K562 (cell line): ENCODE data around the gene ZYG11A. TPM values are rescaled to one million over a fixed set of nuclear protein-coding genes. Genes with fewer than 3 reads are reported as not detected.

Experiments
- ATAC-seq: fragments of 200-7000 bp; cut with Tn5 transposase; 3 replicates; pipeline ENCODE4 v1.9.1; 2020; ENCODE audit warnings: moderate library complexity
- BruUV-seq: library from RNA; stranded (reverse); fragments of 400-500 nt; replicated peaks from 2 replicates; lab custom pipeline; 2021; lab: Mats Ljungman, UMichigan
- CTCF ChIA-PET: fragments of 300-600 bp; formaldehyde crosslinking; extraction: SDS; loops from one replicate; lab custom pipeline; 2021; ENCODE audit warnings: low intra/inter-chr PET ratio; lab: Yijun Ruan, JAX
- POLR2A ChIA-PET: fragments of 300-600, 350-650 bp; sonication (Branson Sonifier 250); formaldehyde crosslinking; extraction: SDS; loops from one replicate; lab custom pipeline; 2021; ENCODE audit warnings: antibody characterized with exemption, inconsistent platforms; lab: Yijun Ruan, JAX
- DNase-seq, 4 experiments: peaks; one replicate each; pipeline versions ENCODE4 v3.0.0 to v3.0.0-alpha.2; 2011 to 2018; ENCODE audit warnings: low spot score in 3 of 4, mixed read lengths in 3 of 4; ENCODE audit errors: extremely low read depth in 1 of 4
- FAIRE-seq: peaks from 2 replicates; lab custom pipeline; 2011; peaks lifted over from hg19 to GRCh38; lab: Jason Lieb, UNC
- H2AFZ ChIP-seq: 2 replicates; pipeline ENCODE4 v1.6.0; 2011; ENCODE audit warnings: low read depth, low read length, control low read depth, inconsistent platforms
- H3K27ac ChIP-seq: fragments of 200-600 bp; 3 replicates; pipeline ENCODE4 v1.8.0; 2011; ENCODE audit warnings: low read depth, mild to moderate bottlenecking, control low read depth, inconsistent platforms, low read length, moderate library complexity, mixed read lengths; ENCODE audit errors: extremely low read depth
- H3K27me3 ChIP-seq, 2 experiments: fragments of 300-600 bp in 1 of 2; 2 replicates in 1 of 2; 3 replicates in 1 of 2; pipeline versions ENCODE4 v1.6.0 to v1.8.0; 2011; ENCODE audit warnings: inconsistent platforms in 2 of 2, low read length in 2 of 2, mild to moderate bottlenecking in 1 of 2, mixed read lengths in 1 of 2, moderate library complexity in 1 of 2; ENCODE audit not compliant: control insufficient read depth in 2 of 2, insufficient read depth in 2 of 2
- H3K36me3 ChIP-seq: fragments of 300-600 bp; 3 replicates; pipeline ENCODE4 v1.8.0; 2011; ENCODE audit warnings: mild to moderate bottlenecking, low read length, inconsistent platforms; ENCODE audit not compliant: control insufficient read depth, insufficient read depth
- H3K4me1 ChIP-seq, 2 experiments: fragments of 200-600 bp in 1 of 2; replicated peaks in 1 of 2; 2 replicates in 1 of 2; 3 replicates in 1 of 2; pipeline versions ENCODE4 v1.5.1 to v1.8.0; 2011; ENCODE audit warnings: inconsistent platforms in 2 of 2, low read length in 2 of 2, mild to moderate bottlenecking in 1 of 2, mixed read lengths in 1 of 2, moderate library complexity in 1 of 2; ENCODE audit not compliant: control insufficient read depth in 2 of 2, insufficient read depth in 2 of 2
- H3K4me2 ChIP-seq: 2 replicates; pipeline ENCODE4 v1.6.1; 2011; ENCODE audit warnings: low read length, control low read depth, inconsistent platforms, mixed read lengths; ENCODE audit not compliant: insufficient read depth
- H3K4me3 ChIP-seq: fragments of 200-600 bp; sonication (generic), shearing (Covaris generic); 2 replicates; pipeline ENCODE4 v1.5.1; 2016; ENCODE audit warnings: control low read depth, inconsistent platforms
- H3K79me2 ChIP-seq: fragments of 200-600 bp; 3 replicates; pipeline ENCODE4 v1.8.0; 2011; ENCODE audit warnings: low read length, inconsistent platforms; ENCODE audit not compliant: control insufficient read depth, insufficient read depth
- H3K9ac ChIP-seq, 2 experiments: 2 replicates each; pipeline versions ENCODE4 v1.6.0 to v1.6.1; 2011; ENCODE audit warnings: low read depth in 2 of 2, low read length in 2 of 2, control low read depth in 1 of 2, inconsistent platforms in 1 of 2, mild to moderate bottlenecking in 1 of 2, mixed read lengths in 1 of 2; ENCODE audit not compliant: insufficient read depth in 1 of 2
- H3K9me1 ChIP-seq: one replicate; pipeline ENCODE4 v1.6.0; 2011; ENCODE audit warnings: inconsistent platforms, mild to moderate bottlenecking, low read length, moderate library complexity; ENCODE audit not compliant: control insufficient read depth, insufficient read depth
- H3K9me3 ChIP-seq: replicated peaks from 2 replicates; pipeline ENCODE4 v1.5.1; 2011; ENCODE audit warnings: low read depth, low read length, inconsistent platforms; ENCODE audit not compliant: control insufficient read depth, insufficient read depth
- H4K20me1 ChIP-seq: replicated peaks from 2 replicates; pipeline ENCODE4 v1.6.1; 2011; ENCODE audit warnings: low read length, inconsistent platforms, mixed read lengths; ENCODE audit not compliant: control insufficient read depth, insufficient read depth
- MYNN ChIP-seq, 2 experiments: sonication (generic); formaldehyde crosslinking in 1 of 2; IDR thresholded peaks; 2 replicates each; pipeline versions ENCODE4 v1.5.0 to v1.6.1; 2016 to 2020; ENCODE audit warnings: antibody characterized with exemption in 1 of 2, missing genetic modification reagents in 1 of 2
- PHF8 ChIP-seq: fragments of 200-600 bp; sonication (generic); IDR thresholded peaks from 2 replicates; pipeline ENCODE4 v1.6.1; 2012; ENCODE audit warnings: mixed run types, mild to moderate bottlenecking, inconsistent platforms, low read length, moderate library complexity, borderline replicate concordance
- PRMT5 ChIP-seq: sonication (generic); formaldehyde crosslinking; IDR thresholded peaks from 2 replicates; pipeline ENCODE4 v1.5.0; 2020; ENCODE audit warnings: missing genetic modification reagents
- ZNF143 ChIP-seq: sonication (generic); formaldehyde crosslinking; IDR thresholded peaks from 2 replicates; pipeline ENCODE4 v1.9.0; 2022; ENCODE audit warnings: mild to moderate bottlenecking, missing genetic modification reagents
- ZNF41 ChIP-seq: fragments of 250-450 bp; sonication (Bioruptor Pico); conservative IDR thresholded peaks from 2 replicates; pipeline ENCODE4 v1.4.0; 2020; ENCODE audit warnings: mild to moderate bottlenecking
- WGBS: fragments of 100-300 bp; shearing (Covaris generic); methylation state at CpG from one replicate; pipeline ENCODE4 v1.1.6; 2016; ENCODE audit warnings: low coverage, mixed read lengths; ENCODE audit not compliant: insufficient coverage; ENCODE audit errors: missing lambda C conversion rate; 5-methylcytosine and 5-hydroxymethylcytosine counted together
- in situ Hi-C: fragments of 300-500 bp; cut with MboI; formaldehyde crosslinking; loops from 4 replicates; pipeline ENCODE4 v1.15.0; 2018; ENCODE audit warnings: inconsistent platforms, mixed read lengths
- intact Hi-C: fragments of 100-400 bp; cut with micrococcal nuclease; formaldehyde crosslinking; loops from 2 replicates; pipeline ENCODE4 v1.14.2; 2022
- polyA plus RNA-seq, 8 experiments: library from polyadenylated mRNA; depleted of rRNA in 4 of 8; stranded (reverse) in 5 of 8; unstranded in 3 of 8; fragments of >200 nt; fragmentation: Nextera tagmentation in 2 of 8; fragmentation: Illumina TruSeq in 1 of 8; extraction: Ambion mirVana in 2 of 8; extraction: Trizol in 1 of 8; gene quantifications; 2 replicates each; pipeline versions ENCODE4 v1.2.1 to v1.2.3, GENCODE V29; 2011 to 2014; ENCODE audit warnings: inconsistent platforms in 1 of 8, missing spikeins in 1 of 8
- total RNA-seq, 7 experiments: library from RNA; depleted of rRNA in 6 of 7; stranded (reverse); fragments of >200 nt in 6 of 7; fragmentation: Illumina TruSeq in 2 of 7; extraction: Trizol in 2 of 7; gene quantifications; 2 replicates each; pipeline versions ENCODE4 v1.2.1 to v1.2.3, GENCODE V29; 2011 to 2021; ENCODE audit warnings: low replicate concordance in 1 of 7
- TF ChIP-seq, protein P1 (sequence below): fragments of 450-650 bp; IDR thresholded peaks from 2 replicates; pipeline ENCODE4 v1.6.1; 2016

ZYG11A gene
- total and polyA plus RNA-seq, 9 of the 15 experiments (the other 6 are each of a cell fraction or from before 2014, with no cell fraction given) = 4.5 to 21.9 (median 14.0) TPM

DNA sequence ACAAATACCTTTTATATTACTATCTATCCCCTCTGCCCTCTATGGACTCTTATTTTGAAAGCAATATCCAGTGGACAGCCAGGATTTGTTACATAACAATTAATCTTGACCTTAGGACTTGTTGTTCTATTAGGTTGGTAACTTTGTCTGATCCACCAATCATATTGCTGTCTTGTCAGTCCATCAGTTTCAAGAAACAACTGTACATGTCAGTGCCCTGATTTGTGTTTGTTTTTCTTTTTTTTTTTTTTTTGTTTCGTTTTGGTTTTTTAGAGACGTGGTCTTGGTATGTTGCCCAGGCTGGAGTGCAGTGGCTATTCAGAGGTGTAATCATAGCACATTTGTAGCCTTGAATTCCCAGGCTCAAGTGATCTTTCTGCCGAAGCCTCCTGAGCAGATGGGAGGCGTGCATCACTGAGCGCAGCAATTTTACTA is 83.0 kb downstream of the ZYG11A start:
- Histone ChIP-seq H3K79me2 (peaks cover 2% of the 10 kb centered on the region; the same call in 1 of the 3 replicates), H3K9ac (no peak overlapping the region), H3K4me3 (no peak overlapping the region), H4K20me1 (no peaks in the 10 kb centered on the region), H3K27me3 (no peaks in the 10 kb centered on the region; a peak in 1 of 5 replicates), H3K36me3 (no peaks in the 10 kb centered on the region), H2AFZ (no peak overlapping the region), H3K9me3 (no peaks in the 10 kb centered on the region), H3K9me1 (no peaks in the 10 kb centered on the region), H3K4me1 (peaks cover 2 to 21% of the 10 kb centered on the region in 2 experiments; a peak in 2 of 5 replicates), H3K4me2 (no peak overlapping the region), H3K27ac (no peak overlapping the region)
- TF ChIP-seq PRMT5 (no peak), MYNN (IDR thresholded peaks at IDR 0.05) (peak; percentile 99), MYNN (CRISPR knock-in tag; IDR thresholded peaks at IDR 0.05) (peak; percentile 61; the same call in 1 of the 2 replicates)
- TF ChIP-seq, protein P1, sequence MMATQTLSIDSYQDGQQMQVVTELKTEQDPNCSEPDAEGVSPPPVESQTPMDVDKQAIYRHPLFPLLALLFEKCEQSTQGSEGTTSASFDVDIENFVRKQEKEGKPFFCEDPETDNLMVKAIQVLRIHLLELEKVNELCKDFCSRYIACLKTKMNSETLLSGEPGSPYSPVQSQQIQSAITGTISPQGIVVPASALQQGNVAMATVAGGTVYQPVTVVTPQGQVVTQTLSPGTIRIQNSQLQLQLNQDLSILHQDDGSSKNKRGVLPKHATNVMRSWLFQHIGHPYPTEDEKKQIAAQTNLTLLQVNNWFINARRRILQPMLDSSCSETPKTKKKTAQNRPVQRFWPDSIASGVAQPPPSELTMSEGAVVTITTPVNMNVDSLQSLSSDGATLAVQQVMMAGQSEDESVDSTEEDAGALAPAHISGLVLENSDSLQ = 0 out of 2 replicates have a peak, but pooled peaks have one; percentile 8
- intact Hi-C loops (no loop called here), in situ Hi-C loops (no loop called here)
- ChIA-PET CTCF (no interaction called here), POLR2A (interaction anchor here (0.6 kb wide), 1 partner anchor 105 kb away, joined by 3 read pairs; no protein-coding TSS in a partner anchor)
- ATAC-seq (no peak), DNase-seq (no peak), FAIRE-seq (no peak)
- WGBS = 60% methylated on average over 4 of the region's 5 CpGs
- no TSS peak for BruUV-seq

DNA sequence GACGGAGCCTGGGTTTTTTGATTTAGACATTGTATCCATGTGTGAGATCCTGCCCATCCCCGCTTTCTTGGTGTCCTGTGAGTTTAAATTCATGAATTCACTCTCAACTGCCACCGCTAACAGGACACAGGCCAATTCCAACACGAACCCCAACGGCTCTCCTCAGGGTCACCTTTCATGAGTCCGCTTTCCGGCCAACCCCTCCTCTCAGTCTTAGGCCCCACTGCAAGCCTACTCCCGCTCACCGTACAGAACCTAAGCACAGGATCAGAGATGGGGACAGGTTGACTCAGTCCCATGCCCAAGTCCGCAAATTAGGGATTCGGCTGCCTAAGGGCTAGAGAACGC is 84.3 kb downstream of the ZYG11A start:
- CTCF ChIA-PET = no interaction called here
- WGBS = 42% methylated on average over 11 of the region's 12 CpGs
- Histone ChIP-seq H3K27me3 (no peaks in the 10 kb centered on the region; a peak in 1 of 5 replicates), H3K9me1 (no peaks in the 10 kb centered on the region), H3K9me3 (no peaks in the 10 kb centered on the region), H3K4me3 (peak overlapping the region; percentile 53), H4K20me1 (no peaks in the 10 kb centered on the region)
- no peak for DNase-seq
- no peak for ATAC-seq
- POLR2A ChIA-PET = interaction anchor here (1.5 kb wide), 1 partner anchor 9 kb away, joined by 6 read pairs; no protein-coding TSS in a partner anchor
- TF ChIP-seq ZNF143 (CRISPR knock-in tag) (0 out of 2 replicates have a peak, but pooled peaks have one; percentile 5), PHF8 (peak; percentile 32; the same call in 1 of the 2 replicates), ZNF41 (CRISPR knock-in tag) (no peak)
- TF ChIP-seq, all 486 proteins: peak for 2
- Histone ChIP-seq H3K27ac (peak overlapping the region; percentile 66; the same call in 1 of the 3 replicates), H3K4me2 (peak overlapping the region; percentile 73), H3K36me3 (no peaks in the 10 kb centered on the region), H3K79me2 (peaks cover 2% of the 10 kb centered on the region; the same call in 1 of the 3 replicates), H3K9ac (peak overlapping the region; percentile 41 to 95; a peak in 3 of 4 replicates), H2AFZ (peak overlapping the region; percentile 86), H3K4me1 (peaks cover 2 to 21% of the 10 kb centered on the region in 2 experiments; a peak in 2 of 5 replicates)
- in situ Hi-C loops = no loop called here
- FAIRE-seq = no peak
- intact Hi-C loops = no loop called here
- no TSS peak for BruUV-seq
